OCI-LY7 (cell line): ENCODE data around the gene PNRC2.

Source experiments
- CTCF ChIP-seq: fragments of 200-600 bp; sonication (generic); conservative IDR thresholded peaks from 2 replicates; pipeline ENCODE4 v1.5.1; 2014; ENCODE audit warnings: mild to moderate bottlenecking, antibody characterized with exemption, low read length, moderate library complexity, mixed read lengths
- EZH2phosphoT487 ChIP-seq: fragments of 200-600 bp; sonication (generic); IDR thresholded peaks from 2 replicates; pipeline ENCODE4 v1.6.1; 2018; ENCODE audit warnings: low read depth, borderline replicate concordance, mild to moderate bottlenecking, mixed run types, antibody characterized with exemption, low read length, moderate library complexity, mixed read lengths

- no peak for TF ChIP-seq CTCF
- no peak for TF ChIP-seq EZH2phosphoT487
These were observed 7.4 kb downstream of the PNRC2 start for GRCh38 chr1:23966973-23967493.
